ENCODE results near the gene RXFP1.

DNA sequence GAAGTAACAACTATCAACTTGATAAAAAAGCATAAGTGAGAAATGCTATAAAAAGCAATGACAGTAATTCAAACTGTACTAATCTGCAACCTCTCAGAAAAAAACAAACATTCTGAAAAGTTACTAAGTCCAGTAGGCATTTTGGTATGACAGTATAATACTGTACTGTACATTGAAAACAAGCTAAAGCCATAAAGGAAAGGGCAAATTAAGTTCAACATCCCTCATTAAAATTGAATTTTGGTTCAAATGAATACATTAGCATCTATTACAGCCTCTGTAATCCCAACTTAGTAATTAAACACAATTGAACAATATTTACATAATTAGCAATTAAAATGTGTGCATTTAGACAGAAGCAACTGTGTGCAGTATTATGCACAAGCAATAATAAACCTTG lies 96.3 kb downstream of the RXFP1 start:
- TF ChIP-seq CTCF (IDR thresholded peaks at IDR 0.05; ENCODE audit: poor library complexity) (no peak), EZH2phosphoT487 (IDR thresholded peaks at IDR 0.05; ENCODE audit: low read depth, severe bottlenecking, unreplicated experiment) (no peak)
